Gastroesophageal sphincter (tissue), 3 donors: ENCODE measurements around the gene UBE2R2.

Source experiments
- EP300 ChIP-seq: sonication (generic); formaldehyde crosslinking; IDR thresholded peaks from one replicate; pipeline ENCODE4 v1.6.1; 2017; ENCODE audit warnings: antibody characterized with exemption, mild to moderate bottlenecking
- POLR2A ChIP-seq, 2 donors: fragments of 450-650 bp; IDR thresholded peaks; one replicate each; pipeline ENCODE4 v1.6.1; 2017; ENCODE audit warnings: antibody characterized with exemption in 2 of 2, mild to moderate bottlenecking in 2 of 2, moderate library complexity in 1 of 2
- POLR2AphosphoS5 ChIP-seq: sonication (generic); formaldehyde crosslinking; IDR thresholded peaks from one replicate; pipeline ENCODE4 v1.6.1; 2017; ENCODE audit warnings: antibody characterized with exemption
- TF ChIP-seq, protein P1 (sequence below), 4 experiments: fragments of 200-600 bp in 2 of 4; fragments of 450-650 bp in 2 of 4; sonication (generic) in 1 of 4; IDR thresholded peaks; one replicate each; pipeline ENCODE4 v1.5.1; 2017 to 2019; ENCODE audit warnings: antibody characterized with exemption in 4 of 4, mild to moderate bottlenecking in 2 of 4, moderate library complexity in 2 of 4

DNA sequence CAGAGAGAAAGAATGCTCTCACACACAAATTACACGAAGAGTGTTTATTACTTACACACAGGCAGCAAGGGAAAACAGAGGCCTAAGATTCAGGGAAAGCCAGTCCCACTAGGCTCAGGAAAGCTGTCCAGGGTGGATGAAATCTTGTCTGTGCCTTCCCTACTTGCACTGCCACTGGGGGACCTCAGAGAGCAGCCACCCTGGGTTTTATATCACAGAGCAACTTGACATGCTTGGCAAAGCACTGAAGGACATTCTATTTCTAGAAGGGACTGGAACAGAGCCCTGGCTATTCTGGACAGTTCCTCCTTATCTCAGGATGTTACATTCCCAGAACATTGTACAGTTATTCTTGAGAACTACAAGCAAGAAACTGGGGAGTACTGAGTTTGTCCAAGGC lies 29.1 kb upstream of the UBE2R2 start:
- TF ChIP-seq, protein P1, sequence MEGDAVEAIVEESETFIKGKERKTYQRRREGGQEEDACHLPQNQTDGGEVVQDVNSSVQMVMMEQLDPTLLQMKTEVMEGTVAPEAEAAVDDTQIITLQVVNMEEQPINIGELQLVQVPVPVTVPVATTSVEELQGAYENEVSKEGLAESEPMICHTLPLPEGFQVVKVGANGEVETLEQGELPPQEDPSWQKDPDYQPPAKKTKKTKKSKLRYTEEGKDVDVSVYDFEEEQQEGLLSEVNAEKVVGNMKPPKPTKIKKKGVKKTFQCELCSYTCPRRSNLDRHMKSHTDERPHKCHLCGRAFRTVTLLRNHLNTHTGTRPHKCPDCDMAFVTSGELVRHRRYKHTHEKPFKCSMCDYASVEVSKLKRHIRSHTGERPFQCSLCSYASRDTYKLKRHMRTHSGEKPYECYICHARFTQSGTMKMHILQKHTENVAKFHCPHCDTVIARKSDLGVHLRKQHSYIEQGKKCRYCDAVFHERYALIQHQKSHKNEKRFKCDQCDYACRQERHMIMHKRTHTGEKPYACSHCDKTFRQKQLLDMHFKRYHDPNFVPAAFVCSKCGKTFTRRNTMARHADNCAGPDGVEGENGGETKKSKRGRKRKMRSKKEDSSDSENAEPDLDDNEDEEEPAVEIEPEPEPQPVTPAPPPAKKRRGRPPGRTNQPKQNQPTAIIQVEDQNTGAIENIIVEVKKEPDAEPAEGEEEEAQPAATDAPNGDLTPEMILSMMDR (IDR thresholded peaks at IDR 0.05) = peak in 1 of 4 experiments; percentile 22
- TF ChIP-seq POLR2A (IDR thresholded peaks at IDR 0.05) (no peak), POLR2AphosphoS5 (no peak), EP300 (no peak)
